Left cardiac atrium (tissue), 4 donors: ENCODE measurements around the gene WWC2. TPM values are rescaled to one million over a fixed set of nuclear protein-coding genes. Genes with fewer than 3 reads are reported as not detected.

Source experiments
- ATAC-seq, 2 donors: fragments of 200-7000 bp; cut with Tn5 transposase; one replicate each; pipeline ENCODE4 v1.9.1; 2020; ENCODE audit warnings: mild to moderate bottlenecking in 2 of 2, moderate library complexity in 2 of 2
- DNase-seq: peaks from one replicate; pipeline ENCODE4 v3.0.0-alpha.2; 2020
- intact Hi-C, 2 donors: fragments of 100-400 bp; cut with DNase I; formaldehyde crosslinking; loops; one replicate each; pipeline versions ENCODE4 v1.14.1 to v1.15.1; 2022 to 2023
- total RNA-seq, 2 donors: library from RNA; stranded (reverse); fragmentation: NEBNext Ultra II Directional; extraction: Animal tissue kit (Norgen Biotek cat#: 25700); gene quantifications; one replicate each; pipeline ENCODE4 v1.2.1, GENCODE V29; 2021
- donor health status: DM: no; HTN: yes; CAD: no.
- donor health status: DM: no; HTN: yes; CAD: no; lungs with severe emphysema.
- donor health status: DM: yes; HTN: yes; CAD: no.
- donor health status: Dilated cardiomyopathy.

WWC2 gene
- total RNA-seq, 2 donors from 2014 or later: 31.5 to 32.3 TPM

GRCh38 chr4:183229397-183229796 is 130.3 kb downstream of the WWC2 start:
- intact Hi-C loops: no loop called here
- no peak for ATAC-seq
- DNase-seq: no peak

GRCh38 chr4:183240581-183241321 is 141.7 kb downstream of the WWC2 start:
- ATAC-seq: peak; percentile 5 to 64
- intact Hi-C loops: loop anchor here in 1 of 2 donors (5.0 kb wide), 1 partner anchor 143 kb away; the partner anchor contains the start of gene WWC2
- no peak for DNase-seq

GRCh38 chr4:183241322-183241640 is 142.2 kb downstream of the WWC2 start:
- ATAC-seq: peak; percentile 23 to 87
- no peak for DNase-seq
- intact Hi-C loops: loop anchor here in 1 of 2 donors (5.0 kb wide), 1 partner anchor 144 kb away; the partner anchor contains the start of gene WWC2

GRCh38 chr4:183241721-183242151 is 142.7 kb downstream of the WWC2 start:
- DNase-seq (no peak), ATAC-seq (no peak)
- intact Hi-C loops: loop anchor here in 1 of 2 donors (5.0 kb wide), 1 partner anchor 144 kb away; the partner anchor contains the start of gene WWC2

- ATAC-seq (no peak), DNase-seq (no peak)
- intact Hi-C loops: loop anchor here in 1 of 2 donors (5.0 kb wide), 1 partner anchor 145 kb away; the partner anchor contains the start of gene WWC2
Measured at GRCh38 chr4:183242291-183242690, 143.2 kb downstream of the WWC2 start.

- DNase-seq (no peak), ATAC-seq (no peak)
- intact Hi-C loops: loop anchor here in 1 of 2 donors (5.0 kb wide), 1 partner anchor 147 kb away; the partner anchor contains the start of gene WWC2
Measured at GRCh38 chr4:183244019-183244418, 145.0 kb downstream of the WWC2 start.

GRCh38 chr4:183244506-183244905 is 145.4 kb downstream of the WWC2 start:
- intact Hi-C loops: loop anchor here in 1 of 2 donors (5.0 kb wide), 1 partner anchor 147 kb away; the partner anchor contains the start of gene WWC2
- no peak for ATAC-seq
- DNase-seq: no peak

- DNase-seq: no peak
- intact Hi-C loops: no loop called here
Measured at GRCh38 chr4:183248201-183248600, 149.1 kb downstream of the WWC2 start.

GRCh38 chr4:183249854-183250253 is 150.8 kb downstream of the WWC2 start:
- intact Hi-C loops: no loop called here
- ATAC-seq (peak; percentile 61 to 63), DNase-seq (no peak)

More at GRCh38 chr4:183248201-183248600, 149.1 kb downstream of the WWC2 start:
- ATAC-seq: no peak

- no peak for ATAC-seq
- no peak for DNase-seq
- intact Hi-C loops: no loop called here
Measured at GRCh38 chr4:183250831-183251230, 151.8 kb downstream of the WWC2 start.

- intact Hi-C loops: no loop called here
- DNase-seq (no peak), ATAC-seq (no peak)
Measured at GRCh38 chr4:183252959-183253358, 153.9 kb downstream of the WWC2 start.

GRCh38 chr4:183253451-183253850 is 154.4 kb downstream of the WWC2 start:
- ATAC-seq (peak in 1 of 2 donors; percentile 24), DNase-seq (no peak)
- intact Hi-C loops: no loop called here

GRCh38 chr4:183254162-183254561 is 155.1 kb downstream of the WWC2 start:
- intact Hi-C loops: no loop called here

GRCh38 chr4:183255487-183255886 is 156.4 kb downstream of the WWC2 start:
- intact Hi-C loops: loop anchor here in 1 of 2 donors (5.0 kb wide), 1 partner anchor 183 kb away; no protein-coding TSS in a partner anchor
- ATAC-seq (no peak), DNase-seq (no peak)

More at GRCh38 chr4:183254162-183254561, 155.1 kb downstream of the WWC2 start:
- DNase-seq (no peak), ATAC-seq (no peak)

GRCh38 chr4:183256343-183256742 is 157.3 kb downstream of the WWC2 start:
- intact Hi-C loops: loop anchor here in 1 of 2 donors (5.0 kb wide), 1 partner anchor 184 kb away; no protein-coding TSS in a partner anchor
- no peak for DNase-seq

GRCh38 chr4:183256756-183257385 is 157.8 kb downstream of the WWC2 start:
- ATAC-seq (peak; percentile 79 to 82), DNase-seq (peak; percentile 69)
- intact Hi-C loops: loop anchor here in 1 of 2 donors (5.0 kb wide), 1 partner anchor 185 kb away; no protein-coding TSS in a partner anchor

More at GRCh38 chr4:183256343-183256742, 157.3 kb downstream of the WWC2 start:
- ATAC-seq: peak; percentile 55 to 58

GRCh38 chr4:183257808-183258207 is 158.8 kb downstream of the WWC2 start:
- no peak for DNase-seq
- intact Hi-C loops: loop anchor here in 1 of 2 donors (5.0 kb wide), 1 partner anchor 186 kb away; no protein-coding TSS in a partner anchor
- ATAC-seq: no peak

GRCh38 chr4:183260491-183261151 is 161.6 kb downstream of the WWC2 start:
- DNase-seq: no peak
- intact Hi-C loops: loop anchor here (5.0 to 10.0 kb wide), 2 partner anchors 323 to 456 kb away; no protein-coding TSS in a partner anchor
- no peak for ATAC-seq
